Progenitor cell of endocrine pancreas (in vitro differentiated cells): Measurements from ENCODE around the gene MASP1. TPM values are rescaled to one million over a fixed set of nuclear protein-coding genes. Genes with fewer than 3 reads are reported as not detected.

ENCODE experiments used
- DNase-seq: peaks from one replicate; pipeline ENCODE4 v3.0.0; 2021; ENCODE audit warnings: low spot score; ENCODE audit not compliant: unreplicated experiment
- H3K27ac Mint-ChIP-seq: 2 replicates; pipeline ENCODE4 v1.8.0; 2021; ENCODE audit warnings: mild to moderate bottlenecking, moderate library complexity, mixed read lengths
- H3K27me3 Mint-ChIP-seq: 2 replicates; pipeline ENCODE4 v1.8.0; 2021; ENCODE audit warnings: mixed read lengths
- H3K36me3 Mint-ChIP-seq: 2 replicates; pipeline ENCODE4 v1.8.0; 2022; ENCODE audit warnings: mixed read lengths; ENCODE audit not compliant: insufficient read depth
- H3K4me1 Mint-ChIP-seq: 2 replicates; pipeline ENCODE4 v1.8.0; 2021; ENCODE audit warnings: low read depth, mixed read lengths
- H3K4me3 Mint-ChIP-seq: 2 replicates; pipeline ENCODE4 v1.8.0; 2021; ENCODE audit warnings: low read depth, mild to moderate bottlenecking, moderate library complexity, mixed read lengths
- H3K9me3 Mint-ChIP-seq: 2 replicates; pipeline ENCODE4 v1.8.0; 2021; ENCODE audit warnings: low read depth, mixed read lengths
- total RNA-seq: library from RNA; stranded (reverse); gene quantifications from 2 replicates; pipeline ENCODE4 v1.2.1, GENCODE V29; 2021
- TF ChIP-seq, protein P1 (sequence below): fragments of 200-600 bp; sonication (generic); IDR thresholded peaks from one replicate; pipeline ENCODE4 v1.5.0; 2021; ENCODE audit warnings: antibody characterized with exemption, mild to moderate bottlenecking; ENCODE audit not compliant: unreplicated experiment

Gene MASP1
- total RNA-seq, 1 donor from 2014 or later: 0.60 TPM

DNA sequence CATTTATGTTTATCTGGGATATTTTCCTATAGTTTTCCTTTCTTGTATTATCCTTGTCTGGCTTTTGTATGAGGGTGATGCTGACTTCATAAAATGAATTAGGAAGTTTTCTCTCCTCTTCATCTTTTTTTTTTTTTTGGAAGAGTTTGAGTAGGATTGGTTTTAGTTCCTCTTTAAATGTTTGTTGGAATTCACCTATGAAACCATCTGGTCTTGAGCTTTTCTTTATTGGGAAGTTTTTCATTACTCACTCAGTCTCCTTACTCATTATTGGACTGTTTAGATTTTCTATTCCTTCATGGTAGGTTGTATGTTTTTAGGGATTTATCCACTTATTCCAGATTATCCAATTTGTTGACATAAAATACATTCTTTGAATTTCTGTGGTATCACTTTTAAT lies 18.7 kb upstream of the MASP1 start:
- Mint-ChIP-seq H3K4me3 (no peak overlapping the region), H3K36me3 (no peaks in the 10 kb centered on the region), H3K27ac (no peak overlapping the region), H3K4me1 (no peaks in the 10 kb centered on the region), H3K9me3 (no peaks in the 10 kb centered on the region), H3K27me3 (peaks cover 18% of the 10 kb centered on the region)
- TF ChIP-seq, protein P1, sequence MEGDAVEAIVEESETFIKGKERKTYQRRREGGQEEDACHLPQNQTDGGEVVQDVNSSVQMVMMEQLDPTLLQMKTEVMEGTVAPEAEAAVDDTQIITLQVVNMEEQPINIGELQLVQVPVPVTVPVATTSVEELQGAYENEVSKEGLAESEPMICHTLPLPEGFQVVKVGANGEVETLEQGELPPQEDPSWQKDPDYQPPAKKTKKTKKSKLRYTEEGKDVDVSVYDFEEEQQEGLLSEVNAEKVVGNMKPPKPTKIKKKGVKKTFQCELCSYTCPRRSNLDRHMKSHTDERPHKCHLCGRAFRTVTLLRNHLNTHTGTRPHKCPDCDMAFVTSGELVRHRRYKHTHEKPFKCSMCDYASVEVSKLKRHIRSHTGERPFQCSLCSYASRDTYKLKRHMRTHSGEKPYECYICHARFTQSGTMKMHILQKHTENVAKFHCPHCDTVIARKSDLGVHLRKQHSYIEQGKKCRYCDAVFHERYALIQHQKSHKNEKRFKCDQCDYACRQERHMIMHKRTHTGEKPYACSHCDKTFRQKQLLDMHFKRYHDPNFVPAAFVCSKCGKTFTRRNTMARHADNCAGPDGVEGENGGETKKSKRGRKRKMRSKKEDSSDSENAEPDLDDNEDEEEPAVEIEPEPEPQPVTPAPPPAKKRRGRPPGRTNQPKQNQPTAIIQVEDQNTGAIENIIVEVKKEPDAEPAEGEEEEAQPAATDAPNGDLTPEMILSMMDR: no peak
- no peak for DNase-seq

DNA sequence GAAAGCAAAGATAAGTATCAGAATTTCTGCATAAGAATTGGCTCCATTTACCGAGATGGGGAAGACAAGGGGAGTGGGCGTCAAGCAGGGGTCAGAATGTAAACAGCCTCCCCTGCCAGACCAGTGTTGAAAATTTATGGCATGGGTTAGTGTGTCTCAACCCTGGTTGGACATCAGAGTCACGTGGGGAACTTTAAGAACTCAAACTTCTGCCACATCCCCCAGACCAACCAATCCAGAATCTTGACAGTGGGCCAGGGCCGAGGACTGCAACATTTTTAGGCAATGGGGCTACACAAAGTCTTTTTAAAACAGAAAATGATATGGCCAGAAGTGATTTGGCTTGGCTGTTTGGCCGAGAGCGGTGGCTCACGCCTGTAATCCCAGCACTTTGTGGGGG lies 14.3 kb upstream of the MASP1 start:
- Mint-ChIP-seq H3K27ac (no peak overlapping the region), H3K4me1 (no peaks in the 10 kb centered on the region), H3K4me3 (no peak overlapping the region), H3K9me3 (peaks cover 4% of the 10 kb centered on the region), H3K36me3 (no peaks in the 10 kb centered on the region), H3K27me3 (peaks cover 4% of the 10 kb centered on the region)
- no peak for DNase-seq
- TF ChIP-seq, protein P1: no peak

DNA sequence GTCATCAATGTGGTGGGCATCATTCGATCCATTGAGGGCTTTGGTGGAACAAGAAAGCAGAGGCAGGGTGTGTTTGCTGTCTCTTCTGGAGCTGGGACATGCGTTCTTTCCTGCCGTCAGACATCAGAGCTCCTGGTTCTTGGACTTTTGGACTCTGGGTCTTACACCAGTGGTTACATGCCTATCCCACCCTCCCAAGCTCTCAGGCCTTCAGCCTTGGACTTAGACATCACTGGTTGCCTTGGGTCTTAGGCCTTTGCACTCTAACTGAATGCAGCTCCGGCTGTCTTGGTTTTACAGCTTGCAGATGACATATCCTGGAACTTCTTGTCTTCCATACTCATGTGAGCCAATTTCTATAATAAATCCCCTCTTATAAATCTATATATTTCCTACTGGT lies 8.1 kb upstream of the MASP1 start:
- Mint-ChIP-seq H3K36me3 (no peaks in the 10 kb centered on the region), H3K27ac (no peak overlapping the region)
- no peak for DNase-seq

DNA sequence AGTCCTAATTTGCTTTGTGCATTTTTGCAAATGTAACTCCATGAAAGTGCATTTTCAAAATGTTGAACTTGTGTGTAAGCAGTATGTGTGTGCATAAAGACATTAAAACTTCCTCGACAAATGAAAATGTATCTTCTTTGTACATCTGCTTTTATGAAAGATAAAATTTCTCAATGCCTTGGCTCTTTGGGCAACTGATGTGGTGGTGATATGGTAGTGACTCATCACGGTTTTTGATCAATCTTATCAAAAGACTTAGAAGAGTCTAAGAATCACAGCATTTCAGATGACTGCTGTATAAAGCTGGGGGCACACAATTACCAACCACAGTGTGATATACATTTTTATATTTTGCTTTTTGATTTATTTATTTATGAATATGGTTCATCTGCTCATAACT lies 5.4 kb upstream of the MASP1 start:
- H3K27ac Mint-ChIP-seq: no peak overlapping the region
- TF ChIP-seq, protein P1: no peak

More for the DNA sequence above, 8.1 kb upstream of the MASP1 start:
- peaks cover 4% of the 10 kb centered on the region for H3K9me3 Mint-ChIP-seq
- H3K4me3 Mint-ChIP-seq: no peak overlapping the region
- H3K4me1 Mint-ChIP-seq: no peaks in the 10 kb centered on the region
- peaks cover 4% of the 10 kb centered on the region for H3K27me3 Mint-ChIP-seq
- TF ChIP-seq, protein P1: no peak

DNA sequence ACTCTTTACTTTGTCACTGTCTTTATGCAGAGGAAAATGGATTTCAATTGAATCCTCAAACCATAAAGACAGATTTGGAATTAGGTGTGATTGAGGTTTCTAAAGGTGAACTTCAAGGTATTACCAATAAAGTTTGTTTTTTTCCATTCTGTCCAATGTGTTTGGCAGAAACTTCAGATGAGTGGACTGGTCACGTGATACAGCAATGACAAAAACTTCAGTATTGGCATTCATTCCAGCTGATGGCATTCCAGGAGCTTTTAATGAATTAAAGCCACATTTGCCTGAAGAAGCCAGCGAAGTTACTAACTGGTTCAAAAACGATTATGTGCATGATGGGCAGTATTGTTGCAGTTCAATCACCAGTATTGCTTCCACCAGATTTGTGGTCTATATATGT lies 4.5 kb upstream of the MASP1 start:
- Mint-ChIP-seq H3K4me3 (no peak overlapping the region), H3K36me3 (no peaks in the 10 kb centered on the region), H3K9me3 (no peaks in the 10 kb centered on the region), H3K4me1 (peaks cover 14% of the 10 kb centered on the region), H3K27ac (no peak overlapping the region), H3K27me3 (peaks cover 14% of the 10 kb centered on the region)
- TF ChIP-seq, protein P1: no peak
- DNase-seq: no peak

More for the DNA sequence above, 5.4 kb upstream of the MASP1 start:
- H3K4me3 Mint-ChIP-seq: no peak overlapping the region
- no peaks in the 10 kb centered on the region for H3K36me3 Mint-ChIP-seq
- H3K4me1 Mint-ChIP-seq: peaks cover 7% of the 10 kb centered on the region
- H3K9me3 Mint-ChIP-seq: peaks cover 4% of the 10 kb centered on the region
- H3K27me3 Mint-ChIP-seq: peaks cover 8% of the 10 kb centered on the region
- no peak for DNase-seq
